SK-N-SH (cell line): ENCODE measurements around the gene LRRC25. TPM values are rescaled to one million over a fixed set of nuclear protein-coding genes. Genes with fewer than 3 reads are reported as not detected.
A peak's percentile ranks its signal among the peaks of the same experiment; 100 is the strongest.

ENCODE experiments used
- CTCF ChIA-PET: fragments of 300-600, 350-600 bp; formaldehyde crosslinking; extraction: SDS; loops from one replicate; lab custom pipeline; 2021; lab: Yijun Ruan, JAX
- POLR2A ChIA-PET: fragments of 350-600 bp; sonication (Branson Sonifier 250); formaldehyde crosslinking; extraction: SDS; loops from one replicate; lab custom pipeline; 2020; ENCODE audit warnings: antibody characterized with exemption, inconsistent platforms; lab: Yijun Ruan, JAX
- DNase-seq: peaks from one replicate; pipeline ENCODE4 v3.0.0; 2012
- H2AFZ ChIP-seq: fragments of 200-600 bp; sonication (generic); 2 replicates; pipeline ENCODE4 v1.8.1; 2016; ENCODE audit warnings: antibody characterized with exemption, mild to moderate bottlenecking, low read depth
- H3F3A ChIP-seq: fragments of 200-600 bp; sonication (generic); replicated peaks from 2 replicates; pipeline ENCODE3; 2016; ENCODE audit warnings: antibody characterized with exemption, mild to moderate bottlenecking; ENCODE audit not compliant: insufficient read depth
- H3K27ac ChIP-seq, 2 experiments: fragments of 200-500 bp in 1 of 2; fragments of 200-600 bp in 1 of 2; sonication (Bioruptor generic) in 1 of 2; sonication (generic), shearing (Covaris generic) in 1 of 2; 2 replicates each; pipeline versions ENCODE4 v1.5.1 to v1.6.1; 2014 to 2016; ENCODE audit warnings: low read depth in 2 of 2, inconsistent platforms in 1 of 2, low read length in 1 of 2, mild to moderate bottlenecking in 1 of 2, mixed read lengths in 1 of 2
- H3K27me3 ChIP-seq: fragments of 200-600 bp; sonication (generic), shearing (Covaris generic); 2 replicates; pipeline ENCODE4 v1.6.1; 2016; ENCODE audit warnings: mixed run types; ENCODE audit not compliant: insufficient read depth
- H3K36me3 ChIP-seq, 2 experiments: fragments of 200-500 bp in 1 of 2; fragments of 200-600 bp in 1 of 2; sonication (Bioruptor generic) in 1 of 2; sonication (generic) in 1 of 2; replicated peaks in 1 of 2; 2 replicates each; pipeline versions ENCODE3 to v1.5.1; 2014 to 2016; ENCODE audit warnings: low read length in 1 of 2, mild to moderate bottlenecking in 1 of 2; ENCODE audit not compliant: insufficient read depth in 2 of 2, control insufficient read depth in 1 of 2
- H3K4me1 ChIP-seq, 2 experiments: fragments of 200-500 bp in 1 of 2; fragments of 200-600 bp in 1 of 2; sonication (Bioruptor generic) in 1 of 2; sonication (generic), shearing (Covaris generic) in 1 of 2; 2 replicates each; pipeline versions ENCODE4 v1.5.1 to v1.6.1; 2014 to 2016; ENCODE audit warnings: low read depth in 1 of 2, low read length in 1 of 2, mixed run types in 1 of 2; ENCODE audit not compliant: insufficient read depth in 2 of 2, control insufficient read depth in 1 of 2
- H3K4me2 ChIP-seq: fragments of 200-600 bp; sonication (generic), shearing (Covaris generic); 2 replicates; pipeline ENCODE4 v1.6.1; 2017; ENCODE audit warnings: mixed run types
- H3K4me3 ChIP-seq, 2 experiments: fragments of 200-500 bp in 1 of 2; fragments of 200-600 bp in 1 of 2; sonication (Bioruptor generic) in 1 of 2; sonication (generic), shearing (Covaris generic) in 1 of 2; 2 replicates each; pipeline versions ENCODE4 v1.5.1 to v1.8.1; 2014 to 2016; ENCODE audit warnings: low read depth in 2 of 2, inconsistent platforms in 1 of 2, low read length in 1 of 2, mild to moderate bottlenecking in 1 of 2, mixed read lengths in 1 of 2, moderate library complexity in 1 of 2
- H3K79me2 ChIP-seq: fragments of 200-600 bp; sonication (generic); 2 replicates; pipeline ENCODE4 v1.8.1; 2017; ENCODE audit warnings: mild to moderate bottlenecking; ENCODE audit not compliant: insufficient read depth
- H3K9ac ChIP-seq: fragments of 200-600 bp; sonication (generic); 2 replicates; pipeline ENCODE4 v1.6.1; 2017; ENCODE audit warnings: mixed run types
- H3K9me2 ChIP-seq: fragments of 200-600 bp; sonication (generic); 2 replicates; pipeline ENCODE4 v1.6.1; 2017; ENCODE audit warnings: mixed run types
- H3K9me3 ChIP-seq: fragments of 200-600 bp; sonication (generic); 2 replicates; pipeline ENCODE4 v1.6.1; 2017; ENCODE audit warnings: mixed run types, mild to moderate bottlenecking, moderate library complexity
- H4K20me1 ChIP-seq: fragments of 200-600 bp; sonication (generic); 2 replicates; pipeline ENCODE4 v1.6.1; 2017; ENCODE audit warnings: mild to moderate bottlenecking, mixed run types; ENCODE audit not compliant: insufficient read depth
- EP300 ChIP-seq, 2 experiments: IDR thresholded peaks; 2 replicates each; pipeline versions ENCODE4 v1.4.0 to v1.6.1; 2012; ENCODE audit warnings: borderline replicate concordance in 1 of 2, low read depth in 1 of 2, low read length in 1 of 2
- FOXJ3 ChIP-seq: sonication (generic); formaldehyde crosslinking; IDR thresholded peaks from 2 replicates; pipeline ENCODE4 v1.5.1; 2020; ENCODE audit warnings: mild to moderate bottlenecking, missing genetic modification reagents
- GABPA ChIP-seq: IDR thresholded peaks from 2 replicates; pipeline ENCODE4 v1.4.0; 2012; ENCODE audit warnings: low read depth, mild to moderate bottlenecking
- JUND ChIP-seq: IDR thresholded peaks from 2 replicates; pipeline ENCODE4 v1.4.0; 2012
- NFIC ChIP-seq: IDR thresholded peaks from 2 replicates; pipeline ENCODE4 v1.4.0; 2012; ENCODE audit warnings: borderline replicate concordance
- PBX3 ChIP-seq: IDR thresholded peaks from 2 replicates; pipeline ENCODE4; 2012
- POLR2AphosphoS5 ChIP-seq: IDR thresholded peaks from 2 replicates; pipeline ENCODE4 v1.6.1; 2012; ENCODE audit warnings: low read depth, low read length
- RAD21 ChIP-seq: IDR thresholded peaks from 2 replicates; pipeline ENCODE4 v1.6.1; 2012; ENCODE audit warnings: mild to moderate bottlenecking, low read length
- RCOR1 ChIP-seq: fragments of 150-350 bp; IDR thresholded peaks from 2 replicates; pipeline ENCODE4 v1.6.1; 2017; ENCODE audit warnings: antibody characterized with exemption, low read length
- REST ChIP-seq: IDR thresholded peaks from 2 replicates; pipeline ENCODE4 v1.6.1; 2012; ENCODE audit warnings: mild to moderate bottlenecking, low read depth, low read length, moderate library complexity
- RFX5 ChIP-seq: IDR thresholded peaks from 2 replicates; pipeline ENCODE4 v1.6.1; 2012; ENCODE audit warnings: mild to moderate bottlenecking, improper control_type of control experiment, low read length
- RXRA ChIP-seq: IDR thresholded peaks from 2 replicates; pipeline ENCODE4 v1.4.0; 2012; ENCODE audit warnings: low read depth, mild to moderate bottlenecking, borderline replicate concordance
- SIN3A ChIP-seq: IDR thresholded peaks from 2 replicates; pipeline ENCODE4 v1.6.1; 2012; ENCODE audit warnings: low read depth, mild to moderate bottlenecking, low read length, moderate library complexity, borderline replicate concordance
- SMC3 ChIP-seq: IDR thresholded peaks from 2 replicates; pipeline ENCODE4 v1.6.1; 2012; ENCODE audit warnings: low read depth, low read length, improper control_type of control experiment
- TAF1 ChIP-seq: IDR thresholded peaks from 2 replicates; pipeline ENCODE4 v1.6.1; 2012; ENCODE audit warnings: low read depth, mild to moderate bottlenecking, low read length, moderate library complexity, borderline replicate concordance
- TCF12 ChIP-seq: IDR thresholded peaks from 2 replicates; pipeline ENCODE4 v1.4.0; 2012
- TEAD4 ChIP-seq: IDR thresholded peaks from 2 replicates; pipeline ENCODE4 v1.4.0; 2012; ENCODE audit warnings: mild to moderate bottlenecking, borderline replicate concordance; ENCODE audit not compliant: insufficient read depth
- YY1 ChIP-seq: IDR thresholded peaks from 2 replicates; pipeline ENCODE4 v1.4.0; 2012; ENCODE audit warnings: low read depth, mild to moderate bottlenecking
- WGBS: methylation state at CpG from one replicate; pipeline ENCODE4 v1.1.6; 2017; ENCODE audit warnings: low lambda C conversion rate; 5-methylcytosine and 5-hydroxymethylcytosine counted together
- polyA plus RNA-seq, 3 experiments: library from polyadenylated mRNA; depleted of rRNA; stranded (reverse); fragments of >200 nt; gene quantifications; 2 replicates each; pipeline ENCODE4 v1.2.3, GENCODE V29; 2012
- TF ChIP-seq, protein P1 (sequence below): IDR thresholded peaks from 2 replicates; pipeline ENCODE4 v1.4.0; 2012; ENCODE audit warnings: low read depth, borderline replicate concordance

Gene LRRC25
- polyA plus RNA-seq, 1 of the 3 experiments (the other 2 are of a cell fraction) = not detected

GRCh38 chr19:18414504-18415177 lies 17.2 kb upstream of the LRRC25 start:
- H3K27ac ChIP-seq = no peak overlapping the region
- H4K20me1 ChIP-seq = no peaks in the 10 kb centered on the region
- H3K36me3 ChIP-seq = no peaks in the 10 kb centered on the region
- H3K27me3 ChIP-seq = no peaks in the 10 kb centered on the region
- DNase-seq = no peak
- TF ChIP-seq POLR2AphosphoS5 (no peak), RXRA (no peak), PBX3 (no peak), TEAD4 (no peak), SIN3A (no peak), TCF12 (no peak), FOXJ3 (CRISPR knock-in tag) (no peak), RCOR1 (no peak), EP300 (IDR thresholded peaks at IDR 0.05; ENCODE audit: borderline replicate concordance in 1 of 2, low read depth in 1 of 2, low read length in 1 of 2) (no peak), JUND (no peak), RFX5 (no peak), NFIC (no peak), TAF1 (no peak)
- TF ChIP-seq, all 33 proteins: peak for 0
- H3K4me2 ChIP-seq = no peak overlapping the region; the same call in 1 of the 2 replicates
- H2AFZ ChIP-seq = 0 out of 2 replicates have a peak overlapping the region, but pooled peaks have one; percentile 29
- peaks cover 39 to 44% of the 10 kb centered on the region in 2 experiments; a peak in 3 of 4 replicates for H3K4me1 ChIP-seq
- peaks cover 6% of the 10 kb centered on the region; the same call in 1 of the 2 replicates for H3K79me2 ChIP-seq
- no peak overlapping the region for H3K9ac ChIP-seq
- WGBS = 73% methylated on average over 9 of the region's 11 CpGs
- POLR2A ChIA-PET = interaction anchor here (1.5 to 1.7 kb wide), 2 partner anchors 92 to 133 kb away, joined by 7 read pairs; partner anchors contain the start of genes JUND and LSM4
- H3F3A ChIP-seq = peaks cover 22% of the 10 kb centered on the region
- no peaks in the 10 kb centered on the region for H3K9me2 ChIP-seq
- CTCF ChIA-PET = interaction anchor here (0.9 to 12.1 kb wide), 8 partner anchors 26 to 206 kb away, joined by 3 to 217 read pairs (median 8); partner anchors contain the start of genes GDF15 and JUND
- no peak overlapping the region for H3K4me3 ChIP-seq
- H3K9me3 ChIP-seq = no peaks in the 10 kb centered on the region

GRCh38 chr19:18412610-18413239 lies 15.3 kb upstream of the LRRC25 start:
- H3K27ac ChIP-seq = no peak overlapping the region
- no peaks in the 10 kb centered on the region for H3K27me3 ChIP-seq
- H3K9me2 ChIP-seq = no peaks in the 10 kb centered on the region
- ChIA-PET POLR2A (interaction anchor here (0.5 to 1.5 kb wide), 2 partner anchors 83 to 90 kb away, joined by 4 to 7 read pairs; partner anchors contain the start of gene LSM4), CTCF (interaction anchor here (0.9 to 12.1 kb wide), 13 partner anchors 8 to 204 kb away, joined by 3 to 217 read pairs (median 6); partner anchors contain the start of genes GDF15 and PGPEP1)
- H3K9me3 ChIP-seq = no peaks in the 10 kb centered on the region
- no peak overlapping the region for H2AFZ ChIP-seq
- no peaks in the 10 kb centered on the region for H3K79me2 ChIP-seq
- peaks cover 13% of the 10 kb centered on the region for H3F3A ChIP-seq
- H3K9ac ChIP-seq = no peak overlapping the region
- H3K4me3 ChIP-seq = no peak overlapping the region
- H3K4me1 ChIP-seq = peaks cover 26 to 32% of the 10 kb centered on the region in 2 experiments; a peak in 3 of 4 replicates
- H3K36me3 ChIP-seq = no peaks in the 10 kb centered on the region
- no peak overlapping the region for H3K4me2 ChIP-seq
- 62% methylated on average over 12 of the region's 16 CpGs for WGBS
- no peaks in the 10 kb centered on the region for H4K20me1 ChIP-seq
- DNase-seq = no peak
- TF ChIP-seq GABPA (no peak), RAD21 (no peak), REST (no peak), EP300 (IDR thresholded peaks at IDR 0.05; ENCODE audit: borderline replicate concordance in 1 of 2, low read depth in 1 of 2, low read length in 1 of 2) (no peak), YY1 (no peak), SMC3 (no peak)
- TF ChIP-seq, protein P1, sequence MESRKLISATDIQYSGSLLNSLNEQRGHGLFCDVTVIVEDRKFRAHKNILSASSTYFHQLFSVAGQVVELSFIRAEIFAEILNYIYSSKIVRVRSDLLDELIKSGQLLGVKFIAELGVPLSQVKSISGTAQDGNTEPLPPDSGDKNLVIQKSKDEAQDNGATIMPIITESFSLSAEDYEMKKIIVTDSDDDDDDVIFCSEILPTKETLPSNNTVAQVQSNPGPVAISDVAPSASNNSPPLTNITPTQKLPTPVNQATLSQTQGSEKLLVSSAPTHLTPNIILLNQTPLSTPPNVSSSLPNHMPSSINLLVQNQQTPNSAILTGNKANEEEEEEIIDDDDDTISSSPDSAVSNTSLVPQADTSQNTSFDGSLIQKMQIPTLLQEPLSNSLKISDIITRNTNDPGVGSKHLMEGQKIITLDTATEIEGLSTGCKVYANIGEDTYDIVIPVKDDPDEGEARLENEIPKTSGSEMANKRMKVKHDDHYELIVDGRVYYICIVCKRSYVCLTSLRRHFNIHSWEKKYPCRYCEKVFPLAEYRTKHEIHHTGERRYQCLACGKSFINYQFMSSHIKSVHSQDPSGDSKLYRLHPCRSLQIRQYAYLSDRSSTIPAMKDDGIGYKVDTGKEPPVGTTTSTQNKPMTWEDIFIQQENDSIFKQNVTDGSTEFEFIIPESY = no peak
